Endothelial cell of umbilical vein (primary cell): ENCODE data around the gene LEMD1.

Experiments used
- EZH2 ChIP-seq: IDR thresholded peaks from 2 replicates; pipeline ENCODE4 v1.6.1; 2012; ENCODE audit warnings: borderline replicate concordance, low read depth, mild to moderate bottlenecking, moderate library complexity, low read length, inconsistent platforms; ENCODE audit not compliant: severe bottlenecking
- GATA2 ChIP-seq: IDR thresholded peaks from 2 replicates; pipeline ENCODE4 v1.7.0; 2011; ENCODE audit warnings: low read depth, mild to moderate bottlenecking, moderate library complexity, mixed read lengths, low read length; ENCODE audit not compliant: insufficient read length, insufficient read depth
- MYC ChIP-seq: IDR thresholded peaks from one replicate; pipeline ENCODE4 v1.6.1; 2011; ENCODE audit warnings: mild to moderate bottlenecking, low read depth, low read length
- POLR2A ChIP-seq: IDR thresholded peaks from 2 replicates; pipeline ENCODE4 v1.6.1; 2012; ENCODE audit warnings: low read depth, mild to moderate bottlenecking, control low read depth, low read length
- POLR2AphosphoS5 ChIP-seq: IDR thresholded peaks from 2 replicates; pipeline ENCODE4 v1.6.1; 2012; ENCODE audit warnings: low read depth, mild to moderate bottlenecking, control low read depth, low read length, moderate library complexity; ENCODE audit not compliant: insufficient read depth
- TF ChIP-seq, protein P1 (sequence below), 2 donors: IDR thresholded peaks; 1 replicate in 1 of 2; 2 replicates in 1 of 2; pipeline ENCODE4 v1.5.1; 2011; ENCODE audit warnings: low read length in 2 of 2, mild to moderate bottlenecking in 2 of 2, moderate library complexity in 2 of 2, control low read depth in 1 of 2, inconsistent platforms in 1 of 2, low read depth in 1 of 2; ENCODE audit not compliant: insufficient read depth in 1 of 2; ENCODE audit errors: extremely low read depth in 1 of 2

DNA sequence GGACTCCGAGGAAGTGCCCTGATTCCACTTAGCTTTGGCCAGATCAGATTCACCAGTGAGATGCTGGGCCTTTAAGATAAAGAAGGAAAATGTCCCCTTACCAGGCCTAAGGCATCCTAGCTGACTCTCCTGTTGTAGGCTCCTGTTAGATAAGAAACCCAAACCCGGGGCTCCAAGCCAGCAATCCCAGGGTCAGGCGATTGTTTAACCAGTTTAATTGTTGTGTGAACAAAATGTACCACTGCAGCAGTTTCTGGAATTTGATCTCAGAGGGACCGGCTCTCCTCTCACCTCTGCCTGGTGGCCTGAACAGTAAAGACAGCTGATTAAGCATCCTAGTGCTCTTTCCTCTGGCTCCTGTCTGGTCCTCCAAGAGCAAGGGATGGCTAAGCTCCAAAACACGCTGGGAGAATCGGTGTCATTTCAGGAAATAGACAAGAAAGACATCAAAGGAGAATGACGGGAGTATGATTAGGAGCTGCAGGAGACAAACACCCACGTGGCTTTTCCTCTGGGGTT lies 55.9 kb downstream of the LEMD1 start:
- TF ChIP-seq, protein P1, sequence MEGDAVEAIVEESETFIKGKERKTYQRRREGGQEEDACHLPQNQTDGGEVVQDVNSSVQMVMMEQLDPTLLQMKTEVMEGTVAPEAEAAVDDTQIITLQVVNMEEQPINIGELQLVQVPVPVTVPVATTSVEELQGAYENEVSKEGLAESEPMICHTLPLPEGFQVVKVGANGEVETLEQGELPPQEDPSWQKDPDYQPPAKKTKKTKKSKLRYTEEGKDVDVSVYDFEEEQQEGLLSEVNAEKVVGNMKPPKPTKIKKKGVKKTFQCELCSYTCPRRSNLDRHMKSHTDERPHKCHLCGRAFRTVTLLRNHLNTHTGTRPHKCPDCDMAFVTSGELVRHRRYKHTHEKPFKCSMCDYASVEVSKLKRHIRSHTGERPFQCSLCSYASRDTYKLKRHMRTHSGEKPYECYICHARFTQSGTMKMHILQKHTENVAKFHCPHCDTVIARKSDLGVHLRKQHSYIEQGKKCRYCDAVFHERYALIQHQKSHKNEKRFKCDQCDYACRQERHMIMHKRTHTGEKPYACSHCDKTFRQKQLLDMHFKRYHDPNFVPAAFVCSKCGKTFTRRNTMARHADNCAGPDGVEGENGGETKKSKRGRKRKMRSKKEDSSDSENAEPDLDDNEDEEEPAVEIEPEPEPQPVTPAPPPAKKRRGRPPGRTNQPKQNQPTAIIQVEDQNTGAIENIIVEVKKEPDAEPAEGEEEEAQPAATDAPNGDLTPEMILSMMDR (IDR thresholded peaks at IDR 0.05; ENCODE audit: extremely low read depth in 1 of 2, insufficient read depth in 1 of 2, low read depth in 1 of 2, low read length in 2 of 2): no peak
- no peak for TF ChIP-seq POLR2A
- TF ChIP-seq POLR2AphosphoS5: no peak
- TF ChIP-seq GATA2: no peak
- TF ChIP-seq EZH2: no peak
- TF ChIP-seq MYC: no peak
